Karpas-422 (cell line): ENCODE data around the gene KDR. TPM values are rescaled to one million over a fixed set of nuclear protein-coding genes. Genes with fewer than 3 reads are reported as not detected.

ENCODE experiments used
- DNase-seq: peaks from one replicate; pipeline ENCODE4 v3.0.0-alpha.2; 2015
- H2AFZ ChIP-seq: fragments of 200-600 bp; sonication (generic); 2 replicates; pipeline ENCODE4 v1.6.1; 2014; ENCODE audit warnings: antibody characterized with exemption, low read length, mixed read lengths
- H3K27ac ChIP-seq: fragments of 200-600 bp; sonication (generic); 2 replicates; pipeline ENCODE4 v1.5.1; 2014; ENCODE audit warnings: mild to moderate bottlenecking, low read length, moderate library complexity
- H3K27me3 ChIP-seq: fragments of 200-600 bp; sonication (generic); 2 replicates; pipeline ENCODE4 v1.6.1; 2014; ENCODE audit warnings: low read length, mixed read lengths
- H3K36me3 ChIP-seq: fragments of 200-600 bp; sonication (generic); 2 replicates; pipeline ENCODE4 v1.6.1; 2014; ENCODE audit warnings: low read length, mixed read lengths; ENCODE audit not compliant: insufficient read depth
- H3K4me1 ChIP-seq: fragments of 200-600 bp; sonication (generic); 2 replicates; pipeline ENCODE4 v1.6.1; 2014; ENCODE audit warnings: mild to moderate bottlenecking, low read length, mixed read lengths
- H3K4me2 ChIP-seq: fragments of 200-600 bp; sonication (generic); 2 replicates; pipeline ENCODE4 v1.6.1; 2014; ENCODE audit warnings: low read length, low read depth, mild to moderate bottlenecking; ENCODE audit not compliant: poor library complexity, severe bottlenecking
- H3K4me3 ChIP-seq: fragments of 200-600 bp; sonication (generic); 2 replicates; pipeline ENCODE4 v1.5.1; 2014; ENCODE audit warnings: mild to moderate bottlenecking, antibody characterized with exemption, low read length, mixed read lengths
- H3K79me2 ChIP-seq: fragments of 200-600 bp; sonication (generic); 2 replicates; pipeline ENCODE4 v1.6.1; 2014; ENCODE audit warnings: mild to moderate bottlenecking, low read length, mixed read lengths
- H3K9ac ChIP-seq: fragments of 200-600 bp; sonication (generic); 2 replicates; pipeline ENCODE4 v1.6.0; 2014; ENCODE audit warnings: low read length
- H3K9me2 ChIP-seq: fragments of 200-600 bp; sonication (generic), shearing (Covaris generic); replicated peaks from 2 replicates; pipeline ENCODE4 v1.6.0; 2014; ENCODE audit warnings: mild to moderate bottlenecking, low read length, moderate library complexity; ENCODE audit not compliant: insufficient read depth
- H3K9me3 ChIP-seq: fragments of 300-700, 200-600 bp; sonication (generic); 2 replicates; pipeline ENCODE4 v1.6.1; 2014; ENCODE audit warnings: low read length, mixed read lengths
- H4K20me1 ChIP-seq: fragments of 200-600 bp; sonication (generic); 2 replicates; pipeline ENCODE4 v1.6.1; 2014; ENCODE audit warnings: mild to moderate bottlenecking, antibody characterized with exemption, low read length, low read depth; ENCODE audit not compliant: insufficient read depth
- total RNA-seq: library from RNA; depleted of rRNA; stranded (reverse); fragments of >200 nt; shearing (Covaris generic); gene quantifications from 2 replicates; pipeline ENCODE4 v1.2.3, GENCODE V29; 2014; ENCODE audit warnings: low replicate concordance

Gene KDR
- total RNA-seq, 1 experiment from 2014 or later: not detected

GRCh38 chr4:55158957-55159356 is 33.6 kb upstream of the KDR start:
- no peak overlapping the region for H2AFZ ChIP-seq
- no peak overlapping the region for H3K9ac ChIP-seq
- DNase-seq: peak; percentile 38
- no peaks in the 10 kb centered on the region for H3K79me2 ChIP-seq
- no peaks in the 10 kb centered on the region for H3K9me2 ChIP-seq
- H3K4me3 ChIP-seq: no peak overlapping the region
- no peak overlapping the region for H3K27ac ChIP-seq
- H3K9me3 ChIP-seq: no peaks in the 10 kb centered on the region
- no peaks in the 10 kb centered on the region; the same call in 1 of the 2 replicates for H3K27me3 ChIP-seq
- H3K4me1 ChIP-seq: no peaks in the 10 kb centered on the region
- no peak overlapping the region for H3K4me2 ChIP-seq
- no peaks in the 10 kb centered on the region for H4K20me1 ChIP-seq
- H3K36me3 ChIP-seq: no peaks in the 10 kb centered on the region

- H3K79me2 ChIP-seq: no peaks in the 10 kb centered on the region
- no peaks in the 10 kb centered on the region for H3K27me3 ChIP-seq
- no peak overlapping the region for H3K27ac ChIP-seq
- H4K20me1 ChIP-seq: no peaks in the 10 kb centered on the region
- no peak overlapping the region for H3K9ac ChIP-seq
- no peaks in the 10 kb centered on the region for H3K36me3 ChIP-seq
- no peak overlapping the region for H3K4me3 ChIP-seq
- H3K9me3 ChIP-seq: no peaks in the 10 kb centered on the region
- H3K9me2 ChIP-seq: no peaks in the 10 kb centered on the region
- peak; percentile 10 for DNase-seq
- H3K4me1 ChIP-seq: no peaks in the 10 kb centered on the region
- no peak overlapping the region for H2AFZ ChIP-seq
- no peak overlapping the region for H3K4me2 ChIP-seq
Measured at GRCh38 chr4:55157559-55158277, 32.3 kb upstream of the KDR start.

GRCh38 chr4:55154933-55155332 is 29.5 kb upstream of the KDR start:
- H3K4me2 ChIP-seq: no peak overlapping the region
- H4K20me1 ChIP-seq: no peaks in the 10 kb centered on the region
- H3K79me2 ChIP-seq: no peaks in the 10 kb centered on the region
- no peak overlapping the region for H3K27ac ChIP-seq
- no peak overlapping the region for H3K9ac ChIP-seq
- H3K4me3 ChIP-seq: no peak overlapping the region
- no peaks in the 10 kb centered on the region for H3K9me2 ChIP-seq
- no peaks in the 10 kb centered on the region for H3K9me3 ChIP-seq
- H3K4me1 ChIP-seq: no peaks in the 10 kb centered on the region
- DNase-seq: peak; percentile 25
- no peaks in the 10 kb centered on the region for H3K27me3 ChIP-seq
- no peak overlapping the region for H2AFZ ChIP-seq
- no peaks in the 10 kb centered on the region for H3K36me3 ChIP-seq

GRCh38 chr4:55154290-55154880 is 29.0 kb upstream of the KDR start:
- no peak overlapping the region for H3K27ac ChIP-seq
- no peak overlapping the region for H2AFZ ChIP-seq
- no peaks in the 10 kb centered on the region for H4K20me1 ChIP-seq
- H3K36me3 ChIP-seq: no peaks in the 10 kb centered on the region
- no peaks in the 10 kb centered on the region for H3K4me1 ChIP-seq
- H3K9ac ChIP-seq: no peak overlapping the region
- no peaks in the 10 kb centered on the region for H3K27me3 ChIP-seq
- DNase-seq: no peak
- H3K4me3 ChIP-seq: no peak overlapping the region
- H3K9me3 ChIP-seq: no peaks in the 10 kb centered on the region
- H3K4me2 ChIP-seq: no peak overlapping the region
- H3K79me2 ChIP-seq: no peaks in the 10 kb centered on the region
- H3K9me2 ChIP-seq: no peaks in the 10 kb centered on the region

- Histone ChIP-seq H3K9me3 (no peaks in the 10 kb centered on the region), H3K27me3 (no peaks in the 10 kb centered on the region), H4K20me1 (no peaks in the 10 kb centered on the region), H3K9ac (no peak overlapping the region), H3K4me2 (no peak overlapping the region), H3K4me3 (no peak overlapping the region), H3K9me2 (no peaks in the 10 kb centered on the region), H3K27ac (no peak overlapping the region), H3K4me1 (no peaks in the 10 kb centered on the region), H2AFZ (no peak overlapping the region), H3K79me2 (no peaks in the 10 kb centered on the region), H3K36me3 (no peaks in the 10 kb centered on the region)
- DNase-seq: peak; percentile 34
Measured at GRCh38 chr4:55143858-55144257, 18.5 kb upstream of the KDR start.

GRCh38 chr4:55138367-55138766 is 13.0 kb upstream of the KDR start:
- Histone ChIP-seq H3K4me3 (no peak overlapping the region), H3K27ac (no peak overlapping the region), H3K27me3 (no peaks in the 10 kb centered on the region), H3K9me2 (no peaks in the 10 kb centered on the region), H3K9me3 (no peaks in the 10 kb centered on the region), H3K79me2 (no peaks in the 10 kb centered on the region), H3K36me3 (no peaks in the 10 kb centered on the region), H3K4me1 (no peaks in the 10 kb centered on the region), H2AFZ (no peak overlapping the region), H3K4me2 (no peak overlapping the region), H3K9ac (no peak overlapping the region), H4K20me1 (no peaks in the 10 kb centered on the region)
- no peak for DNase-seq

GRCh38 chr4:55136634-55137033 is 11.2 kb upstream of the KDR start:
- Histone ChIP-seq H3K4me1 (no peaks in the 10 kb centered on the region), H3K27ac (no peak overlapping the region), H3K9ac (no peak overlapping the region), H3K27me3 (no peaks in the 10 kb centered on the region), H3K79me2 (no peaks in the 10 kb centered on the region), H4K20me1 (no peaks in the 10 kb centered on the region), H3K9me2 (no peaks in the 10 kb centered on the region), H2AFZ (no peak overlapping the region), H3K9me3 (no peaks in the 10 kb centered on the region), H3K36me3 (no peaks in the 10 kb centered on the region), H3K4me2 (no peak overlapping the region), H3K4me3 (no peak overlapping the region)
- no peak for DNase-seq

- DNase-seq: no peak
- Histone ChIP-seq H3K4me3 (no peak overlapping the region), H3K36me3 (no peaks in the 10 kb centered on the region), H2AFZ (no peak overlapping the region), H3K27ac (no peak overlapping the region), H3K9me3 (no peaks in the 10 kb centered on the region), H3K27me3 (no peaks in the 10 kb centered on the region), H3K4me1 (no peaks in the 10 kb centered on the region), H3K9ac (no peak overlapping the region), H3K4me2 (no peak overlapping the region), H3K79me2 (no peaks in the 10 kb centered on the region), H3K9me2 (no peaks in the 10 kb centered on the region), H4K20me1 (no peaks in the 10 kb centered on the region)
Measured at GRCh38 chr4:55133951-55134350, 8.6 kb upstream of the KDR start.
